Keratinocyte (primary cell): ENCODE measurements around the gene OR13J1. TPM values are rescaled to one million over a fixed set of nuclear protein-coding genes. Genes with fewer than 3 reads are reported as not detected.

Experiments used
- DNase-seq: peaks from one replicate; pipeline ENCODE4 v3.0.0-alpha.2; 2011; ENCODE audit warnings: low read depth, missing footprints, low spot score
- FAIRE-seq: peaks from 2 replicates; lab custom pipeline; 2011; peaks lifted over from hg19 to GRCh38; lab: Jason Lieb, UNC
- H2AFZ ChIP-seq: 2 replicates; pipeline ENCODE4 v1.6.0; 2012; ENCODE audit warnings: low read length, control low read depth, inconsistent platforms; ENCODE audit not compliant: control insufficient read depth
- H3K27ac ChIP-seq: 2 replicates; pipeline ENCODE4 v1.5.1; 2011; ENCODE audit warnings: low read length; ENCODE audit not compliant: control insufficient read depth, insufficient read depth
- H3K27me3 ChIP-seq: 3 replicates; pipeline ENCODE4 v1.6.0; 2011; ENCODE audit warnings: low read length; ENCODE audit not compliant: control insufficient read depth, insufficient read depth; ENCODE audit errors: extremely low read depth
- H3K36me3 ChIP-seq, 2 experiments: 2 replicates in 1 of 2; 3 replicates in 1 of 2; pipeline ENCODE4 v1.5.1; 2011; ENCODE audit warnings: low read length in 2 of 2, mild to moderate bottlenecking in 1 of 2; ENCODE audit not compliant: control insufficient read depth in 2 of 2, insufficient read depth in 2 of 2; ENCODE audit errors: extremely low read depth in 1 of 2
- H3K4me1 ChIP-seq: 3 replicates; pipeline ENCODE4 v1.5.1; 2011; ENCODE audit warnings: low read length; ENCODE audit not compliant: control insufficient read depth, insufficient read depth; ENCODE audit errors: extremely low read depth
- H3K4me2 ChIP-seq: 3 replicates; pipeline ENCODE4 v1.6.0; 2011; ENCODE audit warnings: low read depth, low read length; ENCODE audit not compliant: control insufficient read depth, insufficient read depth; ENCODE audit errors: extremely low read depth
- H3K4me3 ChIP-seq, 3 experiments: fragments of 200-600 bp in 1 of 3; sonication (generic) in 1 of 3; 2 replicates in 2 of 3; 3 replicates in 1 of 3; pipeline ENCODE4 v1.5.1; 2011 to 2016; ENCODE audit warnings: low read length in 3 of 3, mild to moderate bottlenecking in 3 of 3, control low read depth in 2 of 3, inconsistent platforms in 1 of 3, low read depth in 1 of 3, mixed read lengths in 1 of 3, mixed run types in 1 of 3, moderate library complexity in 1 of 3; ENCODE audit not compliant: control insufficient read depth in 2 of 3, insufficient read depth in 2 of 3; ENCODE audit errors: extremely low read depth in 1 of 3
- H3K79me2 ChIP-seq: 2 replicates; pipeline ENCODE4 v1.6.0; 2012; ENCODE audit warnings: low read length; ENCODE audit not compliant: control insufficient read depth, insufficient read depth
- H3K9ac ChIP-seq: 3 replicates; pipeline ENCODE4 v1.6.0; 2011; ENCODE audit warnings: low read length; ENCODE audit not compliant: control insufficient read depth, insufficient read depth; ENCODE audit errors: extremely low read depth
- H3K9me1 ChIP-seq: 3 replicates; pipeline ENCODE4 v1.6.0; 2011; ENCODE audit warnings: low read length; ENCODE audit not compliant: control insufficient read depth, insufficient read depth; ENCODE audit errors: extremely low read depth
- H3K9me3 ChIP-seq: 2 replicates; pipeline ENCODE4 v1.5.1; 2012; ENCODE audit warnings: low read depth, low read length; ENCODE audit not compliant: control insufficient read depth
- H4K20me1 ChIP-seq: 3 replicates; pipeline ENCODE4 v1.6.0; 2011; ENCODE audit warnings: low read length; ENCODE audit not compliant: control insufficient read depth, insufficient read depth; ENCODE audit errors: extremely low read depth
- EZH2 ChIP-seq: IDR thresholded peaks from one replicate; pipeline ENCODE4 v1.6.1; 2012; ENCODE audit warnings: inconsistent platforms, mild to moderate bottlenecking, low read length, moderate library complexity
- dilution Hi-C: fragments of 300-500 bp; cut with MboI; formaldehyde crosslinking; loops from one replicate; pipeline ENCODE4 v1.7.0; 2020; ENCODE audit warnings: low sequenced_read_pairs; ENCODE audit not compliant: extremely low pct_ligation_motif_present
- polyA plus RNA-seq, 5 experiments: library from polyadenylated mRNA; depleted of rRNA in 3 of 5; stranded (reverse) in 3 of 5; stranded (forward) in 1 of 5; unstranded in 1 of 5; fragments of >200 nt; gene quantifications; 1 replicate in 1 of 5; 2 replicates in 3 of 5; 3 replicates in 1 of 5; pipeline versions ENCODE4 v1.2.1 to v1.2.3, GENCODE V29; 2011 to 2012; ENCODE audit warnings: missing spikeins in 2 of 5, low read depth in 1 of 5, low replicate concordance in 1 of 5
- TF ChIP-seq, protein P1 (sequence below), 3 experiments: IDR thresholded peaks in 1 of 3; conservative IDR thresholded peaks in 1 of 3; optimal IDR thresholded peaks in 1 of 3; 2 replicates in 2 of 3; 3 replicates in 1 of 3; pipeline versions ENCODE3 to v1.5.1; 2011; ENCODE audit warnings: low read length in 3 of 3, mild to moderate bottlenecking in 3 of 3, moderate library complexity in 2 of 3, control low read depth in 1 of 3, inconsistent platforms in 1 of 3; ENCODE audit not compliant: insufficient read depth in 2 of 3; ENCODE audit errors: extremely low read depth in 1 of 3

The OR13J1 gene
- polyA plus RNA-seq, 1 donor (not counting 4 experiments of a cell fraction or from before 2014, with no cell fraction given), result not detected

DNA sequence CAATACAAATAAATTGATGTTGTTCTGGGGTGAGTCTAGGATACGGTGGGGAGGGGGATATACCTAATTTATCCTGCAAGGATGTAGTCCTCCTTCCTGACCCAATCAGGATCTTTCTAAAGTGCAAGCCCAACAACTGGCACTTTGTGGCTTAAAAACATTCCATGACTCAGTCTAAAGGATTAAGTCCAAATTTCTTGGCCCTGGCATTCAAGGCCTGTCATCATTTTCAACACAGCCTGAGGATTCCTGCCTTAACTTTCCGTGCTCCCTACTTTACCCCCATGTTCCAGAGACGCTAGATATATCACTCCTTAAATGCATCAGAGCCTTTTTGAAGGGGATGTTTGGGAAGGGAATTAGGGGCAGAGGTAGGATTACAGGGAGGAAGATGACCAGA is 42.7 kb downstream of the OR13J1 start:
- no peak overlapping the region for H3K27ac ChIP-seq
- no peak for FAIRE-seq
- H3K27me3 ChIP-seq, result no peaks in the 10 kb centered on the region
- no peak overlapping the region for H2AFZ ChIP-seq
- no peak overlapping the region for H3K4me3 ChIP-seq
- H4K20me1 ChIP-seq, result no peaks in the 10 kb centered on the region
- no peak overlapping the region for H3K9ac ChIP-seq
- H3K4me2 ChIP-seq, result no peak overlapping the region
- no peak for DNase-seq
- no peaks in the 10 kb centered on the region for H3K36me3 ChIP-seq
- dilution Hi-C loops, result no loop called here
- no peaks in the 10 kb centered on the region for H3K9me3 ChIP-seq
- peaks cover 21% of the 10 kb centered on the region for H3K4me1 ChIP-seq
- TF ChIP-seq, protein P1, sequence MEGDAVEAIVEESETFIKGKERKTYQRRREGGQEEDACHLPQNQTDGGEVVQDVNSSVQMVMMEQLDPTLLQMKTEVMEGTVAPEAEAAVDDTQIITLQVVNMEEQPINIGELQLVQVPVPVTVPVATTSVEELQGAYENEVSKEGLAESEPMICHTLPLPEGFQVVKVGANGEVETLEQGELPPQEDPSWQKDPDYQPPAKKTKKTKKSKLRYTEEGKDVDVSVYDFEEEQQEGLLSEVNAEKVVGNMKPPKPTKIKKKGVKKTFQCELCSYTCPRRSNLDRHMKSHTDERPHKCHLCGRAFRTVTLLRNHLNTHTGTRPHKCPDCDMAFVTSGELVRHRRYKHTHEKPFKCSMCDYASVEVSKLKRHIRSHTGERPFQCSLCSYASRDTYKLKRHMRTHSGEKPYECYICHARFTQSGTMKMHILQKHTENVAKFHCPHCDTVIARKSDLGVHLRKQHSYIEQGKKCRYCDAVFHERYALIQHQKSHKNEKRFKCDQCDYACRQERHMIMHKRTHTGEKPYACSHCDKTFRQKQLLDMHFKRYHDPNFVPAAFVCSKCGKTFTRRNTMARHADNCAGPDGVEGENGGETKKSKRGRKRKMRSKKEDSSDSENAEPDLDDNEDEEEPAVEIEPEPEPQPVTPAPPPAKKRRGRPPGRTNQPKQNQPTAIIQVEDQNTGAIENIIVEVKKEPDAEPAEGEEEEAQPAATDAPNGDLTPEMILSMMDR (optimal IDR thresholded peaks at IDR 0.05 in 1 of 3, IDR thresholded peaks at IDR 0.05 in 1 of 3, conservative IDR thresholded peaks at IDR 0.05 in 1 of 3; ENCODE audit: extremely low read depth in 1 of 3, insufficient read depth in 2 of 3, low read length in 3 of 3), result no peak
- TF ChIP-seq EZH2, result no peak
- H3K9me1 ChIP-seq, result no peaks in the 10 kb centered on the region
- H3K79me2 ChIP-seq, result no peaks in the 10 kb centered on the region

DNA sequence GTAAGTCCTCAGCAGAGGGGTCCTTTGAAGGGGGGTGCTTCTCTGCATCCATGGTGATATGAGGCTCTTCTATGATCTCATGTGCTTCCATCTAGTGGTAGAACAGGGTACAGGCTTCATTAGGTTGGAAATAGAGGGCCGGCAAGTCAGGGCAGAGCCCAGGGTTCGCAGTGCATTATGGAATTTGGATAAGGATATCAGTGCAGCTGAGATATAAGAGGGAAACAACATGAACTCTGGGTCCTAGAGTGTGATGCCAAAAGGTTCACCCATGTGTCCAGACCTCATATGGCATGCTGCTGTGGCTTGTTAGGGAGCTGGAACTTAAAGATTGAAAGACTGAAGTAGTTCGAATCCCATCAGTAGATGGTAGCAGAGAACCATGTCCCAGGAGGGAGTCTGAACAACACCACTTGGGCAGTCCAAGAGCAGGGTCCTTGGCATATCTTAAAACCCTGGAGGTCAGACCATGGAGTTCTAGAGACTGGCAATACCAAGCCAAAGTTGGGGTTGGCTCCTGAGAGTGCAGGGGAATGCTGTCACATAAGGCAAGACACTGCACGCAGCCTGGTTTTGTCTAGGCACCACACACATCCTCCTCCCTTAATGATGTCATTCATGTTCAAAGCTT is 44.0 kb downstream of the OR13J1 start:
- TF ChIP-seq, protein P1 (optimal IDR thresholded peaks at IDR 0.05 in 1 of 3, IDR thresholded peaks at IDR 0.05 in 1 of 3, conservative IDR thresholded peaks at IDR 0.05 in 1 of 3; ENCODE audit: extremely low read depth in 1 of 3, insufficient read depth in 2 of 3, low read length in 3 of 3), result peak; percentile 65 to 95 (median 81)
- TF ChIP-seq EZH2, result no peak
- Histone ChIP-seq H3K4me2 (peak overlapping the region; percentile 42), H3K4me1 (peaks cover 21% of the 10 kb centered on the region), H3K36me3 (no peaks in the 10 kb centered on the region), H3K9ac (no peak overlapping the region), H4K20me1 (no peaks in the 10 kb centered on the region), H3K27me3 (no peaks in the 10 kb centered on the region), H3K9me1 (no peaks in the 10 kb centered on the region), H3K4me3 (no peak overlapping the region), H2AFZ (peak overlapping the region; percentile 65), H3K79me2 (no peaks in the 10 kb centered on the region), H3K27ac (peak overlapping the region; percentile 41), H3K9me3 (no peaks in the 10 kb centered on the region)
- FAIRE-seq (peak; percentile 83), DNase-seq (no peak)
- dilution Hi-C loops, result no loop called here
